Body of pancreas (tissue), 4 donors: Measurements from ENCODE around the gene PARP1.

Source experiments
- CTCF ChIP-seq, 7 experiments: fragments of 450-650 bp in 4 of 7; fragments of 200-600 bp in 3 of 7; sonication (generic) in 3 of 7; IDR thresholded peaks; one replicate each; pipeline ENCODE4 v1.5.1; 2016 to 2019; ENCODE audit warnings: antibody characterized with exemption in 7 of 7
- POLR2A ChIP-seq, 3 donors: fragments of 450-650 bp; IDR thresholded peaks; one replicate each; pipeline ENCODE4 v1.6.1; 2016; ENCODE audit warnings: antibody characterized with exemption in 3 of 3, mild to moderate bottlenecking in 2 of 3

- no peak for TF ChIP-seq CTCF (IDR thresholded peaks at IDR 0.05)
- TF ChIP-seq POLR2A (IDR thresholded peaks at IDR 0.05), result no peak
These were observed 35.5 kb upstream of the PARP1 start for GRCh38 chr1:226443439-226443838.
